Measurements from ENCODE around the gene SLC9A9.

SLC9A9 gene

GRCh38 chr3:143600756-143601718 lies 247.2 kb downstream of the SLC9A9 start:
- DNase-seq (ENCODE audit: low read depth, low spot score) = no peak

DNA sequence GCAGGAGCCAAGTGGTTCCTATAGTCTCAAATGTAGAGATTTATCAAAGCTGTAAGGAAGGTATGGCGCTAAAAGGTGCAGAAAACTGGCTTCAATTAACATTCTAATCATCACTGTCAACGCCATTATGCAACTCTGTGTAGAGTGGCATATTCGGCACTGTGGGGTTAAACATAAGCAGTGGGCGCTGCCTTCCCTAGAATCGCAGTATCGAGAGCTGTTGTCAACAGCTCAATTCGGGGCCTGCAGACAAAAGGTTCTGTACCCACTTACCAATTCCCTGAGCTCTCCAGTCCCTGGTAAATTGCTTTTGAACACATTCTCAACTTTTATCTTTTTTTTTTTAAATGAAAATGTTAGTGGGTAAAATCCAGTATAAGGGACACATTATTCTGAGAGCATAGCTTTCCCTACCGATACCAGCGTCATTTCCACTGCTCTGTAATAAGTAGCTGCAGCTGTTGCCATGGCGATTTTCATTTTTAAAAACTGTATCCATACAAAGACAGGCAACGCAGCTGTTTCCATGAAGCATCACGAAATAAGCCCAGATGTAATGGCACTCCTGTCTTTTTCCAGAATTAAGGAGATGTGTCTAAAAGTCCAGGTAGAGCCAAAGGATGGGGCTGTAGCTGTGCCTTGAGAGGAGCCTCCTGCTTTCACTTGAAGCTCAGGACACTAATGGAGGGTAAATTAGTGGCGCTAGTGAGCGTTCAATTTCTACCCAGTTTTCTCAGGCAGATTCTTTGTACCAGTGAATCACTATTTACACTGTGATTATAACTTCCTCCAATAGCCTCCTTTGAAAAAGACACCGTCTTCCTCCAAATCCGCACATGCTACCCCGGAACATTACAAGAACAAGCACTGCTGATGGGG lies 250.3 kb downstream of the SLC9A9 start:
- no peak for DNase-seq (ENCODE audit: low read depth, low spot score)

DNA sequence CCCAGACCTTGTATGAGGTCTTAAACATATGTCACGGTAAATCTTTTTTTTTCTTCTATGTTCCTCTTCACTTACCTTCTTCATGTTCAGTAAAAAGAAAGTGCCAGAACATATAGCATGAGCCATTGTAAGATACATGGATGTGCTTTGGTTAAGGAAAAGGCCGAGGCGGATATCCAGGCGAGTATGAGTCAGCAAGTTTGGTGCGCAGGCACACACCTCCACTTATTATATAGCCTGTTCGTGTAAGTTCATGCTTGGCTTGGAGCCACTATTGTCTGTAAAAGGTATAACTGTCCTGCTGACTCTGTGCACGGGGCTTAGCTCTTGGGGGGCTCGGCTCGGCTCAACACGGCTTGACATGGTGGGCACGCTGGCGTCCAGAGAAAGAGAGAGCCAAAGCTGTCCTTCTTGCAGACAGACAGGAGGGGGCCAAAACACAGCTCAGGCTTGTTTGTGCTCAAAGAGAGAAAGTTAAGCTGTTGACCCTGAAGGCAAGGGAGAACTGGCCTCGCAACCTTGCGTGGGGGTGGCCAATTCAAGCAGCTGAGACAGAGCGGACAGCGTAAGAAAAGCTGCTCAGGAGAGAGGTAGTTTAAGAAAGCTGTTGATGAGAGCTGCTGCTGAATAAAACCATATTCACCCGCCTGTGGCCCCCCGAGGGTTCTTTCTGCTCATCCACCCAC lies 251.2 kb downstream of the SLC9A9 start:
- no peak for DNase-seq (ENCODE audit: low read depth, low spot score)

GRCh38 chr3:143595456-143596077 lies 252.7 kb downstream of the SLC9A9 start:
- DNase-seq (ENCODE audit: low read depth, low spot score) = no peak

DNA sequence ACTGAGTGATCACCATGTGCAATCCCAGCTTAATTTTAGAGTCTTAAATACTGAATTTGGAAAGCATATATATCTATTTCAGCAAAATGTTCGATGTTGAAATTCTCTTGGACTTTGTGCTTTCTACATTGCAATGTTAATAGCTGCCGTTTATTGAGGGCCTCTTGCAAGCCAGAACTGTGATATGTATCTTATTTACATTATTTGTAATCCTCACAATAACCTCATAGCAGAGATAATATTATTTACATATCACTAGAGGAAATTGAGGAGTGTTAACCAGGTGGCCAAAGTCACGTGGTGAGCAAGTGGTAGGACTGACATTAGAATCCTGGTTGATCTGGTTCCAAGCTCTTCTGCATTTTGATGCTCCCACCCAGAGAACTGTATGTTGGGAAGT lies 254.1 kb downstream of the SLC9A9 start:
- no peak for DNase-seq (ENCODE audit: low read depth, low spot score)

DNA sequence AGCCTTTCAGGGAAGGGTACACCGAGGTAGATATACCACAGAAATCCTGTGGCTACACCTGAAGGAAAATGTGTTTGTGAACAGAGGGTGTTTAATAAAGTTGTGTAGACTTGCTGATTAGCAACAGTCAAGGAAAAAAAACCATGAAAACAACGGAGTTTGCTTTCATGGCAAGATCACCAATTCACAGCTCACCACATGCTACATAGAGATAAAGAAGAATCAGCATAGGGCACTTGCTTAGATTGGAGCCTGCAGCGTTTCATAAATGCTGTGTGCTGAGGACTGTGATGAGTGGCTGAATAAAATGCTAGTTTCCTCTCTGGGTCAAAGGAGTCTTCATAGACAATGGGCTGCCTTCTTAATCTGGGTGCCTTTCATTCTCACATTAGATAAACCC lies 257.6 kb downstream of the SLC9A9 start:
- no peak for DNase-seq (ENCODE audit: low read depth, low spot score)

DNA sequence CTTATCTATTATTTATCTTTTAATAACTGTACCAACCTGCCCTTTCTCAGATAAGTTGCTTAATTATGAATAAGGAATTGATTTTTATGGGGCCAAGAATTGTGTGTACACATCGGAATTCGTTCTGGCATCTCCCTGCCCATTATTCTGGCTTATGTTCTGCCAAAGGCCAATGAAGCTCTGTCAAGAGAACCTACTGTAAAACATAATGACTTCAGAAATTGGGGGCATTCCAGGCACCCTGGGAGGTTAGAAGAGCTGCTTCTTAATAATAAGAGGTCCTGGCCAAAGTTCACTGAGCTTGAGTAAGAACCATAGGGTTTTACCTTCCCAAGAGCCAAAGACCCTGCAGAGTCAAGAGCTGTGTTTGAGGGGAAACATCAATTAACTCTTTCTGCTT lies 261.7 kb downstream of the SLC9A9 start:
- DNase-seq (ENCODE audit: low read depth, low spot score) = no peak

DNA sequence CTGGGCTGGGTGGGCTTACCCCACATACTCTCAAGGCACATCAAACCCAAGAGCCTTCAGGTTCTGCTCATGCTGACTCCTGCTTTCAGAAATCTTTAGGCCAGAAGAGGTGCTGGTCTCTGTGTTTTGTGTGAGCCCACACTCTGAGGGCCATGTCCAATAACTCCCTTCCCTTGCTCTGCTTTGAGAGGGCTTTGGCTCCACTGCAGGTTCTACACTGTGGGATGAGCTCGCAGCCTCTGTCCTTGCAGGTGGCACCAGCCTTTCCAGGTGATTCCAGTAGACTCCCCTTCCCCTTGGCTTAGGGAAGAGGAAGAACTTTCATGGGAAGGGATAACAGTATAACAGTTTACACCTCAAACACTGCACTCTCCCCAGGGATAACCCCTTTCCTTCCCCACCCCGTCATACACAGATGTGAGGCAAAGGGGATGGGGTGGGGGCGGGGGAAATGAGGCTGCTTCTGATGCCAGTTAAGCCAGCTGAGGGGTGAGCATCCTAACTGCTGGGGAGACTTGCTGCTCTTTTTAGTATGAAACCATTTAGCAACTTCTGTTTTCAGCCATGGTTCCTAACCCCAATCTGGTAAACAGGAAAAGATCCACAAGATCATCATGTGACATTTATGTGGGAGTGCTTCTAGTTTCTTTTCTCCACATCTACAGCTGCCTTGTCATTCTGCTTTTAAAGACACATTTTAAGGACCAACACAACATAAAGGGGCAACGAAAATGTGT lies 262.4 kb downstream of the SLC9A9 start:
- DNase-seq (ENCODE audit: low read depth, low spot score) = no peak

DNA sequence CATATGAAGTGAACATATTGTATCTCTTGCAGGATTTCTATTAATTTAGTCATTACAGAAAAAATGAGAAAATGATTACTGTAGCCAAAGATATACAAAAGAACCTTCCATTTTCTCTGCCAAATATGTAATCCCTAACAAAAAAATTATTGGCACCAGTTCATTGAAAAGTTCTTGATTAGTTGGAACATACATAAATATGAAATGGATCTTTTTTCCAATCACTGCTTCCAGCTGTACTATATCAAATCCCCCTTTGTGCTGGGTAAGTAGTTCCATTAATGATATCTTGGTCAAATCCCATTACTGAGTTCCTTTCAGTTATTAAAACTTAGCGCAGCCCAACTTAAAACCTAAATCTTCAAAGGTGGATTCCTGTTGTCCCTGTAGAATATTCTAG lies 263.8 kb downstream of the SLC9A9 start:
- no peak for DNase-seq (ENCODE audit: low read depth, low spot score)

GRCh38 chr3:143581972-143582722 lies 266.1 kb downstream of the SLC9A9 start:
- DNase-seq (ENCODE audit: low read depth, low spot score) = no peak

- no peak for DNase-seq (ENCODE audit: low read depth, low spot score)
These were observed 269.3 kb downstream of the SLC9A9 start for GRCh38 chr3:143578810-143579435.

DNA sequence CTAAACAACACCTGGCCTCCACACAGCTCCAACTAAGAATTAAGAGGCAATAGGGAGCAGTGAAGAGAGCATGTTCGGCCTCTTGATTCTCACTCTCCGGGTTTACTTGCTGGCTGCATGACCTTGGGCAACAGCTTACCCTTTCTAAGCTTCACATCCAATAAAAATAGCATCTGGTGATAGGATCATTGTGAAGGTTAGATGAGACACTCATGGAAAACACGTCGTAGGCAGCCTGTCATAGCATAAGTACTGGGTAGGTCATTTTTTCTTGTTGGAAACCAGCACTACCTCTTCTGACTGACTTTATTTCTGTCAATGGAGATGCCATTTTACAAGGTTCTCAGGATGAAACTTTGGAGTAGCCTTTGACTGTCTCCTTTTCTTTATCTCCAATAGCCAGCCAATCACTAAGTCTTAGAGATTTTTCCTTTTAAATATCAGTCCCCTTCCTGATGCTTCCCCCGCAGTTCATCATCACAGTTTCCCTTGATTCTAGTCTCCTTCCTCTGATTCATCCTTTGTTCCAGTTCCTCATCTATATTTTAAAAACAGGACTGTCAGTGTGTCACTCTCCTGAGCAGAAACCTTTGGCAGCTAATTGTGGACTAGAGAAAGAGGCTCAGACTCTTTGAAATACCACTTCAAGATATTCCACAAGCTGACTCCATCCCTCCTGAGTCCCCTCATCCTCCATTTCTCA lies 271.5 kb downstream of the SLC9A9 start:
- no peak for DNase-seq (ENCODE audit: low read depth, low spot score)

GRCh38 chr3:143574933-143575332 lies 273.3 kb downstream of the SLC9A9 start:
- no peak for DNase-seq (ENCODE audit: low read depth, low spot score)

DNA sequence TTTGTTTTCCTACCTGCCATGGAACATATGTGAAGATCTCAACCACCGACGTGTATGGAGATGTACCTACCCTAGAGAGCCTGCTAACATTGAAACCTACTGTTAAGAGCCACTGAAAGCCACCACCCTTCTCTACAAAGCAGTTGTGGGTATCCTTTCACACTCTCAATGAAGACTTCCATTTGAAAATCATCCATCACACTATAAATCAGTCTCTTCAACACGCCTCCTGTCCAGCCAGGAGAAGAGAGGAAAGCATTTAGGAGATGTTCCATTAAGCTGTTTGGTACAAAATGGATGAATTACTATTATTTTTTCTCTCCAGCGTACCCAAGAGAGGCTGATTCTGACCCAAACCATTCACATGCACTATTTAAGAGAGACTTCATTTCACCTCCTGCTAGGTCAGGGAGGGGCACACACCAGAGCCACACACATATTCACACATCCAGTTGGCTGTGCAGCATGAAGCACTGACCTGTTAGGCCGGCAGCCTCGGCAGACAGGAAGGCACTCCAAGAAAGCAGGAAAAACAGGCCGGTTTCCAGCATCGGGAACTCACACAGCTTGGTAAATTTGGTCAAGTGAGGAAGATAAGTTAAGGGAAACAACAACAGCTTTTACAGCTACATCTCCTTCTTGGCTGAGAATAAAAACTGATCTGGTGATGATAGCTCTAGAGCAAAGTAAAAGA lies 274.5 kb downstream of the SLC9A9 start:
- no peak for DNase-seq (ENCODE audit: low read depth, low spot score)

DNA sequence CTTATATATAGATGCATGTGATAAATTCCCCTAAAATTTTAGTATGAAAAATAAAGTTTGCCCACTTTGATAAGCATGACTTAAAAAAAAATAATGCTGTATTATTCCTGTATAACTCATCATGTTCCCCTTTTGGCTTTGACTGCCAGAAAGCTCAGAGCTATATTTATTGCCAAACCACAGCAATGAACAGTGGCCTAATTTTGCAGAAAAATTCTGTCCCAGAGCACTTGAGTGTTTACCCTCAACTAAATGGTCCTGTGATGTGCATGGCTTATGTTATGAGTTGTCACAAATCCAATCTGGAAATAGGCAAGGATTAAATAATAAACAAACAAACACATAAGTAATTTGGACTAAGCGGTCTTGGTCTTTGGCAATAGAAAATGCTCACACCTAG lies 276.7 kb downstream of the SLC9A9 start:
- no peak for DNase-seq (ENCODE audit: low read depth, low spot score)

- DNase-seq (ENCODE audit: low read depth, low spot score) = no peak
These were observed 280.4 kb downstream of the SLC9A9 start for GRCh38 chr3:143567823-143568222.

GRCh38 chr3:143565951-143566350 lies 282.3 kb downstream of the SLC9A9 start:
- no peak for DNase-seq (ENCODE audit: low read depth, low spot score)

DNA sequence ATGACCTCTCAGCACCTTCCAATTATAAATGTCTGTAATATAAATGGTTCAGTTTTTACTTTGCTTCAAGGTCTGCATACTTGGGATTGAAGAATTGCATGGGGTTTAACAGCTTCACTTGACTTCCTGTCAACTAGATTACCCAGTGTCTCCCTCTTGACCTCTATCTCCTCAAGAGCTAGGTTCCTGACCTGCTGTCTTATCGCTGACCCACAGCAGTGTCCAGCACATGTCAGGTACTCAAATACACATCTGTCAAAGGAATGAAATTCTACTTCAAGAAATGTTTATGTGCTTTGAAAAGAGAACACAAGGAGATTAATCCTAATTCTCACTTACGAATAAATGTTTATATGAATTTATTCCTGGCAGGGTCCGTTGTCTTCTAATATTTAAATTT lies 284.5 kb downstream of the SLC9A9 start:
- DNase-seq (ENCODE audit: low read depth, low spot score) = no peak

Measured in brain pericyte (primary cell).